Kidney epithelial cell (primary cell): ENCODE measurements around the gene UCK2. TPM values are rescaled to one million over a fixed set of nuclear protein-coding genes. Genes with fewer than 3 reads are reported as not detected.

Source experiments
- DNase-seq: peaks from one replicate; pipeline ENCODE4 v3.0.0-alpha.2; 2010; ENCODE audit warnings: low read depth
- H3K27me3 ChIP-seq: 2 replicates; pipeline ENCODE4 v1.6.0; 2011; ENCODE audit warnings: low read length; ENCODE audit not compliant: control insufficient read depth, insufficient read depth
- H3K36me3 ChIP-seq: 2 replicates; pipeline ENCODE4 v1.5.1; 2011; ENCODE audit warnings: low read length; ENCODE audit not compliant: control insufficient read depth, insufficient read depth
- H3K4me3 ChIP-seq: 2 replicates; pipeline ENCODE4 v1.5.1; 2011; ENCODE audit warnings: low read depth, mild to moderate bottlenecking, control low read depth, low read length
- total RNA-seq: library from RNA; depleted of rRNA; stranded (reverse); fragments of >200 nt; gene quantifications from 2 replicates; pipeline ENCODE4 v1.2.3, GENCODE V29; 2015
- TF ChIP-seq, protein P1 (sequence below): IDR thresholded peaks from 2 replicates; pipeline ENCODE4 v1.5.1; 2011; ENCODE audit warnings: mild to moderate bottlenecking, moderate library complexity, low read length, control low read depth, inconsistent platforms; ENCODE audit not compliant: insufficient read depth, poor library complexity, severe bottlenecking

Gene UCK2
- total RNA-seq, 1 donor from 2014 or later: 81.9 TPM

DNA sequence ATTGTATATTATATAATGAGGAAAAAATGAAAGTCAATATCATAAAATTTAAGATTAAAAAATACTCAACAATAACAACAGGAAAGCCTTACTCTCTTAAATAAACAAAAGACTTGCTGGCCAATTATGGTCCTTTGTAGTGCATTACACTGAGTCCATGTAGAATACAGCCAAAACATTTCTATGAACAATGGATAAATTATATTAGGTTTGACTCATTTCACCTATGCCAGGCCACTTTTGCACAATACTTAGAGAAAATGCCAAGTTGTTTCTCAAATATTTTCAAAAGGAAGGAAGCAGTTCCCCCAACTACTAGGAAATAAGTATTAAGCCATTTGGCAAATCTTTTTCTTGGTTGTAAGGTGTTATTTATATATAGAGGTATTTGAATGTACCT is 19.8 kb upstream of the UCK2 start:
- TF ChIP-seq, protein P1, sequence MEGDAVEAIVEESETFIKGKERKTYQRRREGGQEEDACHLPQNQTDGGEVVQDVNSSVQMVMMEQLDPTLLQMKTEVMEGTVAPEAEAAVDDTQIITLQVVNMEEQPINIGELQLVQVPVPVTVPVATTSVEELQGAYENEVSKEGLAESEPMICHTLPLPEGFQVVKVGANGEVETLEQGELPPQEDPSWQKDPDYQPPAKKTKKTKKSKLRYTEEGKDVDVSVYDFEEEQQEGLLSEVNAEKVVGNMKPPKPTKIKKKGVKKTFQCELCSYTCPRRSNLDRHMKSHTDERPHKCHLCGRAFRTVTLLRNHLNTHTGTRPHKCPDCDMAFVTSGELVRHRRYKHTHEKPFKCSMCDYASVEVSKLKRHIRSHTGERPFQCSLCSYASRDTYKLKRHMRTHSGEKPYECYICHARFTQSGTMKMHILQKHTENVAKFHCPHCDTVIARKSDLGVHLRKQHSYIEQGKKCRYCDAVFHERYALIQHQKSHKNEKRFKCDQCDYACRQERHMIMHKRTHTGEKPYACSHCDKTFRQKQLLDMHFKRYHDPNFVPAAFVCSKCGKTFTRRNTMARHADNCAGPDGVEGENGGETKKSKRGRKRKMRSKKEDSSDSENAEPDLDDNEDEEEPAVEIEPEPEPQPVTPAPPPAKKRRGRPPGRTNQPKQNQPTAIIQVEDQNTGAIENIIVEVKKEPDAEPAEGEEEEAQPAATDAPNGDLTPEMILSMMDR: no peak
- no peak overlapping the region for H3K4me3 ChIP-seq
- no peaks in the 10 kb centered on the region for H3K36me3 ChIP-seq
- no peaks in the 10 kb centered on the region for H3K27me3 ChIP-seq
- no peak for DNase-seq

DNA sequence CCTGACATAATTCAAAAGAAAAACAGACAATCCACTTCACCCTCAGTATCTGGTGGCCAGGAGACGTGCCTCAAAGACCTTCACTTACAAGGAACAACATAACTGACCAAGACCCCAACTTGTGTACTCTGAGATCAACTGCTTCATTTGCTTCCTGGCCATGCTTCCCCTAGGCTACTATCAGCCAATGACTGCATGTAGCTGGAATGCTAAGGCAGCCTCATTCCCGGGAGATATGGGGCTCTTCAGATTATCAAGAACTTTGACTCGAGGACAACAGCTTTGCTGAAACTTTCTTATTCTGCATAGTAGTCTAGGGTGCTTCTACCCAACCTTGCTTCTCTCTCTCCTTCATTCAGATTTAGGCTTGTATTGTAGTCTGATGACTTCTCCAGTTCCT is 11.7 kb upstream of the UCK2 start:
- no peak for DNase-seq
- TF ChIP-seq, protein P1: no peak
- Histone ChIP-seq H3K4me3 (no peak overlapping the region), H3K27me3 (no peaks in the 10 kb centered on the region), H3K36me3 (no peaks in the 10 kb centered on the region)

DNA sequence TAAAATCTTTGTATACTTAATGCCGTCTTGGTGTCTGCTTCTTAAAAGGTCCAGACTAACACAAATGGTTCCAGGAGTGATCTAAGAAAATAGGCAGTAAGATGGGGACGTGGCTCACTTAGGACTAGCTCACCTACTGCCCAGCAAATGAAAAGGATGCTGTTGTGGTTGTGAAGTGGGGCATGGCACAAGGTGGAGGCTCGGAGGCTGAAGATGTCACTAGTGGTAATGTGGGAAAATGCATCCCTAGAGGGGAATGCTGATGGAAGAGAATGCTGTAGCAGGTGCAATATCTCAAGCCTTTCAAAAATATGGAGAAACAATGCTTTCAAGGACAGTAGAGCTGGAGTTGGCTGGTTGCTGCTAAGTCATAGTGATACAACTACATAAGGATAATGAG is 11.3 kb upstream of the UCK2 start:
- TF ChIP-seq, protein P1: no peak
- Histone ChIP-seq H3K4me3 (no peak overlapping the region), H3K36me3 (no peaks in the 10 kb centered on the region), H3K27me3 (no peaks in the 10 kb centered on the region)
- DNase-seq: no peak

DNA sequence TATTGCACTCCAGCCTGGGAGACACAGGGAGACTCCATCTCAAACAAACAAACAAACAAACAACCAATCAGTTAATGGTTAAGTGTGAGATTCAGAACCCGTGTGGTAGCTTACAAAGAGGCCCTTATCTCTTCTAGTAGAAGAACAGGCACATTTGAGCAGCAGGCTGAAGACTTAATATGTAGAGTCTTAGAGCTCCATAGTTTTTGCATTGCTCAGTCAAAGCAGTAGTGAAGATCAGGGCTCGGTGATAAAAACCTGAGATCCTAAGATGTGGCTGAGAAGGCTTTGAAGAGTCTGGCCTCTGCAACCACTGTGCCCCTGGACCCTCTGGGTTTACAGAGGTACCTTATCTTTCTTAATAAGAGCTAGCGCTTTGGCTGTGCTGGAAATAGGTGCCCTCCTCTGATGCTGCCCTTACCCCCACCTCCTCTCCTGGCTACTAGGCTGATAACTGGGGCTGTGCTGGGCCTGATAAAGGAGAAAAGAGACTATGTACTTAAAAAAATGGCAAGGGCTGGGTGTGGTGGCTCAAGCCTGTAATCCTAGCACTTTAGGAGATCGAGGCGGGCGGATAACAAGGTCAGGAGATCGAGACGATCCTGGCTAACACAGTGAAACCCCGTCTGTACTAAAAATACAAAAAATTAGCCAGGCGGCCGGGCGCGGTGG is 10.5 kb upstream of the UCK2 start:
- no peaks in the 10 kb centered on the region for H3K27me3 ChIP-seq
- H3K4me3 ChIP-seq: no peak overlapping the region
- TF ChIP-seq, protein P1: no peak
- no peak for DNase-seq
- H3K36me3 ChIP-seq: no peaks in the 10 kb centered on the region

DNA sequence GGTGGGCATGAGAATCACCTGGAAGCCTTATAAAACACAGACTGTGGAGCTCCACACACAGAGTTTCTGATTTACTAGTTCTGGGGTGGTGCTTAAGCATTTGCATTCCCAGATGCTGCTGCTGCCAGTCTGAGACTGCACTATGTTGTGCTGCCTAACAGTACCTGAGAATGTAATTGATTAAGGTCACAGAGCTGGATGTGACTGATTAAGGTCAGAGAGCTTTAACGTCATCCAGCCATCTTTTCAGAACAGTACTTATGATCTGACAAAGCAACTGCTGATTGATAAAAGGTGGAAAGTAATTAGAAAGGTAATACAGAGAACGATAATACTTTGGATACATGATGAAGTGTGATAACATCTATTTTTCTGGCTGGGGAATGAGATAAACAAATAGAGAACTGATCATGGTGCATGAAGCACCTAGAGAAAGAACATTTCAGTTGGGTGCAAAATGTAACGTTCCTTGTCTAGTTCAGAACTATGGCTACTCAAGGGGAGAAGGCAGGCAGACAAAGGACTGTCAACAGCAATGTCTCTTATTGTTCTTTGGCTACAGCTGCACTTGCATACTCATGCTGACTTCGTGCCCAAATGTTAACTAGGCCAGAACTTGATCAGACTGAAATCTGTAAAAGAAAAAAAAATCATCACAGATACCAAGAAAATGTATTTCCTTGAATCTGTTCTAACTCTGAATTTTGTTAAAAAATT is 3.7 kb upstream of the UCK2 start:
- no peaks in the 10 kb centered on the region for H3K27me3 ChIP-seq
- H3K4me3 ChIP-seq: no peak overlapping the region
- TF ChIP-seq, protein P1: no peak
- H3K36me3 ChIP-seq: no peaks in the 10 kb centered on the region
- no peak for DNase-seq

DNA sequence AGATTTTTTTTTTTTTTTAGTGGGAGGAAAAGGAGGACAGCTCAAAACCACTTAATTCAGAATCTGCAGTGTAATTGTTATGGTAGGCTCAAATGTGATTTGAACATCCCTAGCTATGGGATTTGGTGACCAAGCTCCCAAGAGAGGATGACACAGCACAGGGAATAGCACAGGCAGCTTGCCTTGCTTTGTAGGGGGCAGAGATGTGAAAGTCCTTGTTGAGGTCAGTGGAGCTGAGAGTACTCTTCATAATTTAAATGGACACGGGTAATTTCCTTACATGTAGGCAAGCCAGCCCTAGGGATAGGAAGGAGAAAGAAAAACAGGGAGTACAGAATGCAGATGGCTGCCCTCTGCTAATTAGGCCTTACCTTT is 3.2 kb upstream of the UCK2 start:
- TF ChIP-seq, protein P1: no peak
- Histone ChIP-seq H3K27me3 (no peaks in the 10 kb centered on the region), H3K36me3 (no peaks in the 10 kb centered on the region), H3K4me3 (no peak overlapping the region)
- no peak for DNase-seq
